GM12864 (cell line): Measurements from ENCODE around the gene PLGRKT.
A peak's percentile ranks its signal among the peaks of the same experiment; 100 is the strongest.

Experiments used
- DNase-seq: peaks from one replicate; pipeline ENCODE4 v3.0.0-alpha.2; 2011; ENCODE audit warnings: low read depth
- H3K4me3 ChIP-seq: 2 replicates; pipeline ENCODE4 v1.5.1; 2011; ENCODE audit warnings: mild to moderate bottlenecking, low read depth, low read length, control low read depth
- CTCF ChIP-seq: IDR thresholded peaks from 2 replicates; pipeline ENCODE4 v1.5.1; 2011; ENCODE audit warnings: low read depth, mild to moderate bottlenecking, moderate library complexity, low read length, control low read depth, inconsistent platforms; ENCODE audit errors: missing control alignments

Gene PLGRKT

GRCh38 chr9:5393497-5393896, 44.2 kb downstream of the PLGRKT start:
- DNase-seq: no peak
- TF ChIP-seq CTCF: no peak
- H3K4me3 ChIP-seq: no peak overlapping the region

DNA sequence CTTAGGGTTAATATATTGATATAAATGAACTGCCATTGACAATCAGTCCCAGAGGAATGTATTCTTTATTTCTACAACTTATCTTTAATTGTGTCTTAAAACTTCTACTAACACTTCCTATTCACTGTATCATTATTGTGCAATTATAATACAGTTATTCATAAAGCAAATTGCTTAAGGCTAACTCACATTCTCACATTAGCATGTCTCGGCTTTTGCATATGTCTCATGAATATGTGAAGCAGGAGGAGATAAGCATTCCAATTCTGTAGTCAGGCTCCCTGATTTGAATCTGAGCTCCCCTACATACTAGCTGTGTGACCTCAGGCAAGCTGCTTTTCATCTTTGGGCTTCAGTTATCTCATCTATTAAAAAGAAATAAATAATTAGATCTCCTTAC, 45.4 kb downstream of the PLGRKT start:
- DNase-seq: no peak
- no peak overlapping the region for H3K4me3 ChIP-seq
- no peak for TF ChIP-seq CTCF

- H3K4me3 ChIP-seq: no peak overlapping the region
- peak; percentile 5 for DNase-seq
Measured at GRCh38 chr9:5389109-5389732, 48.5 kb downstream of the PLGRKT start.

GRCh38 chr9:5388026-5388819, 49.5 kb downstream of the PLGRKT start:
- no peak for DNase-seq
- H3K4me3 ChIP-seq: no peak overlapping the region
- TF ChIP-seq CTCF: no peak

More at GRCh38 chr9:5389109-5389732, 48.5 kb downstream of the PLGRKT start:
- no peak for TF ChIP-seq CTCF

GRCh38 chr9:5384436-5384835, 53.3 kb downstream of the PLGRKT start:
- no peak for TF ChIP-seq CTCF

GRCh38 chr9:5382479-5382878, 55.2 kb downstream of the PLGRKT start:
- TF ChIP-seq CTCF: no peak
- no peak overlapping the region for H3K4me3 ChIP-seq
- no peak for DNase-seq

More at GRCh38 chr9:5384436-5384835, 53.3 kb downstream of the PLGRKT start:
- no peak for DNase-seq
- no peak overlapping the region for H3K4me3 ChIP-seq
